Endodermal cell (in vitro differentiated cells): ENCODE results near the gene ELOVL2. TPM values are rescaled to one million over a fixed set of nuclear protein-coding genes. Genes with fewer than 3 reads are reported as not detected.
"Not testable (repeated sequence)": the region's sequence is repeated elsewhere in the genome, so short reads cannot be mapped to it uniquely, and the experiment has no call there.

Experiments
- DNase-seq: peaks from one replicate; pipeline ENCODE4 v3.0.0-alpha.2; 2017
- H3K27ac ChIP-seq: 2 replicates; pipeline ENCODE4 v1.5.1; 2013; ENCODE audit warnings: mild to moderate bottlenecking, low read depth, low read length, moderate library complexity
- H3K27me3 ChIP-seq: 2 replicates; pipeline ENCODE4 v1.6.1; 2013; ENCODE audit warnings: mild to moderate bottlenecking, low read length, moderate library complexity; ENCODE audit not compliant: insufficient read depth, control insufficient read depth, poor library complexity, severe bottlenecking
- H3K36me3 ChIP-seq: 2 replicates; pipeline ENCODE4 v1.7.0; 2013; ENCODE audit warnings: mild to moderate bottlenecking, low read length, moderate library complexity; ENCODE audit not compliant: control insufficient read depth, insufficient read depth
- H3K4me1 ChIP-seq: one replicate; pipeline ENCODE4 v1.7.0; 2013; ENCODE audit warnings: low read length; ENCODE audit not compliant: control insufficient read depth, insufficient read depth
- H3K4me3 ChIP-seq: 2 replicates; pipeline ENCODE4 v1.5.1; 2013; ENCODE audit warnings: mild to moderate bottlenecking, low read length, moderate library complexity
- H3K9ac ChIP-seq: 2 replicates; pipeline ENCODE4 v1.6.1; 2013; ENCODE audit warnings: mild to moderate bottlenecking, low read length, moderate library complexity; ENCODE audit not compliant: poor library complexity, severe bottlenecking; ENCODE audit errors: extremely low read depth
- H3K9me3 ChIP-seq: 2 replicates; pipeline ENCODE4 v1.6.1; 2013; ENCODE audit warnings: mild to moderate bottlenecking, low read length, moderate library complexity; ENCODE audit not compliant: control insufficient read depth
- H3K27ac Mint-ChIP-seq: 2 replicates; pipeline ENCODE4 v1.8.0; 2020; ENCODE audit warnings: mixed read lengths
- H3K27me3 Mint-ChIP-seq: 2 replicates; pipeline ENCODE4 v1.8.0; 2021; ENCODE audit warnings: mild to moderate bottlenecking, mixed read lengths; ENCODE audit not compliant: insufficient read depth
- H3K36me3 Mint-ChIP-seq: 2 replicates; pipeline ENCODE4 v1.8.0; 2020; ENCODE audit warnings: low read depth, mixed read lengths
- H3K4me1 Mint-ChIP-seq: 2 replicates; pipeline ENCODE4 v1.8.0; 2020; ENCODE audit warnings: mixed read lengths
- H3K4me3 Mint-ChIP-seq: 2 replicates; pipeline ENCODE4 v1.8.0; 2020; ENCODE audit warnings: mild to moderate bottlenecking, moderate library complexity, mixed read lengths
- H3K9me3 Mint-ChIP-seq: 2 replicates; pipeline ENCODE4 v1.8.0; 2020; ENCODE audit warnings: mild to moderate bottlenecking, mixed read lengths
- WGBS, 2 experiments: methylation state at CpG; one replicate each; pipeline versions ENCODE4 v1.1.5 to v1.1.7; 2013; ENCODE audit warnings: missing lambda C conversion rate in 2 of 2, mixed read lengths in 1 of 2; ENCODE audit not compliant: insufficient coverage in 1 of 2, insufficient read length in 1 of 2; 5-methylcytosine and 5-hydroxymethylcytosine counted together
- total RNA-seq, 2 donors: library from RNA; stranded (reverse); fragmentation: NEBNext Ultra II Directional in 1 of 2; extraction: Animal tissue kit (Norgen Biotek cat#: 25700) in 1 of 2; gene quantifications; 2 replicates in 1 of 2; 3 replicates in 1 of 2; pipeline ENCODE4 v1.2.1, GENCODE V29; 2021
- TF ChIP-seq, protein P1 (sequence below): fragments of 200-600 bp; sonication (generic); conservative IDR thresholded peaks from 2 replicates; pipeline ENCODE4 v1.5.0; 2021; ENCODE audit warnings: antibody characterized with exemption, mild to moderate bottlenecking

The ELOVL2 gene
- total RNA-seq, 2 donors from 2014 or later: 7.3 to 14.1 TPM

DNA sequence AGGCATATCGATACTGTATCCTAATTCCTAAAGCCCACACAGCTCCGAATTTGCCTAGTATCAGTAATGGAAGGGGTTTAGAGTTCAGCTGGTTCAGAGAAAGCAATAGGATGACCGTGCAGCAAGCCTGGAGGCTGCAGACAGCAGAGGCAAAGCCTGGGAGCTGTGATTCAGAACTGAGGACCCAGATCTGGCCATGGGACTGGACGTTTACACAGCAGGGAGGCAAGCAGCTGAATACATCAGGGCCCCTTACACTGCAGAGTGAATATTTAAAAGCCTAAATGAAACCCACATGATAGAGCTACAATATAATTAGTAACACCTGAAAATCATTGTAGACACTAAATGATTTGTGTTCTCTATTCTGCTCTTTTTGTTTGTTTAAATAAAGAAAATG lies 38.0 kb downstream of the ELOVL2 start:
- Histone ChIP-seq H3K4me1 (peaks cover 18% of the 10 kb centered on the region), H3K9me3 (peaks cover 3% of the 10 kb centered on the region), H3K36me3 (peaks cover 80% of the 10 kb centered on the region), H3K27ac (no peak overlapping the region), H3K4me3 (no peak overlapping the region), H3K27me3 (no peaks in the 10 kb centered on the region), H3K9ac (no peak overlapping the region)
- TF ChIP-seq, protein P1, sequence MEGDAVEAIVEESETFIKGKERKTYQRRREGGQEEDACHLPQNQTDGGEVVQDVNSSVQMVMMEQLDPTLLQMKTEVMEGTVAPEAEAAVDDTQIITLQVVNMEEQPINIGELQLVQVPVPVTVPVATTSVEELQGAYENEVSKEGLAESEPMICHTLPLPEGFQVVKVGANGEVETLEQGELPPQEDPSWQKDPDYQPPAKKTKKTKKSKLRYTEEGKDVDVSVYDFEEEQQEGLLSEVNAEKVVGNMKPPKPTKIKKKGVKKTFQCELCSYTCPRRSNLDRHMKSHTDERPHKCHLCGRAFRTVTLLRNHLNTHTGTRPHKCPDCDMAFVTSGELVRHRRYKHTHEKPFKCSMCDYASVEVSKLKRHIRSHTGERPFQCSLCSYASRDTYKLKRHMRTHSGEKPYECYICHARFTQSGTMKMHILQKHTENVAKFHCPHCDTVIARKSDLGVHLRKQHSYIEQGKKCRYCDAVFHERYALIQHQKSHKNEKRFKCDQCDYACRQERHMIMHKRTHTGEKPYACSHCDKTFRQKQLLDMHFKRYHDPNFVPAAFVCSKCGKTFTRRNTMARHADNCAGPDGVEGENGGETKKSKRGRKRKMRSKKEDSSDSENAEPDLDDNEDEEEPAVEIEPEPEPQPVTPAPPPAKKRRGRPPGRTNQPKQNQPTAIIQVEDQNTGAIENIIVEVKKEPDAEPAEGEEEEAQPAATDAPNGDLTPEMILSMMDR: no peak
- H3K27me3 Mint-ChIP-seq: peaks cover 9% of the 10 kb centered on the region
- peaks cover 14% of the 10 kb centered on the region for H3K36me3 Mint-ChIP-seq
- no peaks in the 10 kb centered on the region for H3K9me3 Mint-ChIP-seq
- 74 to 82% methylated on average over 4 of the region's 4 CpGs for WGBS, 2 experiments
- H3K27ac Mint-ChIP-seq: no peak overlapping the region
- no peak overlapping the region for H3K4me3 Mint-ChIP-seq
- peaks cover 37% of the 10 kb centered on the region for H3K4me1 Mint-ChIP-seq
- no peak for DNase-seq

DNA sequence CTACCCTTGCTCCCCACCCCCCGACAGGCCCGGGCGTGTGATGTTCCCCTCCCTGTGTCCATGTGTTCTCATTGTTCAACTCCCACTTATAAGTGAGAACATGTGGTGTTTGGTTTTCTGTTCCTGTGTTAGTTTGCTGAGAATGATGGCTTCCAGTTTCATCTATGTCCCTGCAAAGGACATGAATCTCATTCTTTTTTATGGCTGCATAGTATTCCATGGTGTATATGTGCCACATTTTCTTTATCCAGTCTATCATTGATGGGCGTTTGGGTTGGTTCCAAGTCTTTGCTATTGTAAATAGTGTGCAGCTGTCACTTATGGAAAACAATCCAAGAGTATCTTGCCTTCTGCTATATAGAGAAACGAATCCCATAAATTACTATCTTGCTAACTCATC lies 40.8 kb downstream of the ELOVL2 start:
- H3K27me3 Mint-ChIP-seq, H3K27ac ChIP-seq, H3K27ac Mint-ChIP-seq, H3K9ac ChIP-seq, DNase-seq, H3K4me3 ChIP-seq, H3K9me3 ChIP-seq, H3K4me3 Mint-ChIP-seq, H3K27me3 ChIP-seq, H3K4me1 ChIP-seq, H3K9me3 Mint-ChIP-seq: not testable (repeated sequence)
- WGBS, 2 experiments: 92 to 100% methylated on average over 1 to 5 of the region's 5 CpGs
- Mint-ChIP-seq H3K36me3 (peaks cover 16% of the 10 kb centered on the region), H3K4me1 (peaks cover 32% of the 10 kb centered on the region)
- peaks cover 88% of the 10 kb centered on the region for H3K36me3 ChIP-seq

DNA sequence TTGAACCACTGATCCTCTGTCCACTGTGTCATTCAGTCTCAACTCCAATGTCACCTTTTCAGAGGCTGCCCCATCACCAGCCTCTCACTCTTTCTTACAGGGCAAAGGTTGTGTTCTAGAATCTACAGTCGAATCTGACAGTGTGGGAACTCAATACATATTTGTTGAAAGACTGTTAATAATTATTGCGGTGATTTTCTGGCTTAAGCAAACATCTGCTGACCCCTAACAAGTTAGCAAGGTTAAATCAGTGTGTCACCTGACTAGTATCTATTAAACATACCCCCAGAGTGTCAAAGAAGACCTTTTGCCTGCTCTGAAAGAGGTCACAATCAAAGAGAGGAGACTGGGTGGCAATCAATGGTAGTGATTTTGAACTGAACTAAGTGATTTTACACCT lies 41.9 kb downstream of the ELOVL2 start:
- Mint-ChIP-seq H3K27me3 (peaks cover 2% of the 10 kb centered on the region), H3K4me1 (peaks cover 28% of the 10 kb centered on the region), H3K9me3 (no peaks in the 10 kb centered on the region), H3K36me3 (peaks cover 25% of the 10 kb centered on the region), H3K4me3 (no peak overlapping the region), H3K27ac (no peak overlapping the region)
- TF ChIP-seq, protein P1: no peak
- H3K9me3 ChIP-seq: peaks cover 9% of the 10 kb centered on the region
- H3K4me3 ChIP-seq: no peak overlapping the region
- 95% methylated on average over 2 of the region's 2 CpGs; no CpG with 5 or more reads in 1 of the 2 experiments for WGBS, 2 experiments
- no peaks in the 10 kb centered on the region for H3K27me3 ChIP-seq
- no peak overlapping the region for H3K27ac ChIP-seq
- no peak for DNase-seq
- peaks cover 6% of the 10 kb centered on the region for H3K4me1 ChIP-seq
- no peak overlapping the region for H3K9ac ChIP-seq
- H3K36me3 ChIP-seq: peaks cover 96% of the 10 kb centered on the region

DNA sequence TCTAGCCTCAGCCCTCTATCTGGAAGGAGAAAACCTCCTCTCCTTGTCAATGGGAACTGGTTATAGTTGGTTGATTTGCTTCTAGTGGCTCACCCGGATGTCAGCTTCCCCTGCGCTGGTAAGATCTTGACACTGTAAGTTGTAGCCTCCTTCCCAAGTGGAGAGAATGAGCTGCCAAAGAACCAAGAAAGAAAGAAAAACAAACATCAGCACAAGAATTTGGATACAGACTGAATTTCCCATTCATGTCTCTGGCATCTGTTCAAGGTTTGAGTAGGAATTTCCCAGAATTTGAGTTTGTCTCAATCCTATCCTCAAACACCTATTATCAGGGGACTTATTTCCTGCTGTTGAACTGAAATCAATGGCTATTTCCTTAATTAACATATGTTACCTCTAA lies 44.1 kb downstream of the ELOVL2 start:
- peaks cover 12% of the 10 kb centered on the region for H3K9me3 ChIP-seq
- H3K27me3 ChIP-seq: no peaks in the 10 kb centered on the region
- no peak overlapping the region for H3K27ac ChIP-seq
- Mint-ChIP-seq H3K9me3 (no peaks in the 10 kb centered on the region), H3K4me1 (peaks cover 25% of the 10 kb centered on the region), H3K4me3 (no peak overlapping the region), H3K36me3 (peaks cover 23% of the 10 kb centered on the region), H3K27ac (no peak overlapping the region), H3K27me3 (peaks cover 2% of the 10 kb centered on the region)
- DNase-seq: no peak
- TF ChIP-seq, protein P1: no peak
- H3K4me3 ChIP-seq: no peak overlapping the region
- H3K4me1 ChIP-seq: peaks cover 2% of the 10 kb centered on the region
- 94% methylated on average over 2 of the region's 2 CpGs; no CpG with 5 or more reads in 1 of the 2 experiments for WGBS, 2 experiments
- no peak overlapping the region for H3K9ac ChIP-seq
- peaks cover 88% of the 10 kb centered on the region for H3K36me3 ChIP-seq
